ENCODE data around the gene MSH5.
"Not testable (repeated sequence)": the region's sequence is repeated elsewhere in the genome, so short reads cannot be mapped to it uniquely, and the experiment has no call there.

Gene MSH5

GRCh38 chr6:31739639-31740396, at the start of gene MSH5:
MSH5 (plus strand) TSS chr6:31740005; CDS start chr6:31740467, 462 bp downstream.
- DNase-seq (ENCODE audit: low read depth in 3 of 3, low spot score in 1 of 3), result peak; percentile 83 to 89 (median 87)

GRCh38 chr6:31690231-31691077, 49.4 kb upstream of the MSH5 start:
- no peak for DNase-seq (ENCODE audit: low read depth in 3 of 3, low spot score in 1 of 3)

- no peak for DNase-seq (ENCODE audit: low read depth in 3 of 3, low spot score in 1 of 3)
Measured at GRCh38 chr6:31691078-31691463, 48.7 kb upstream of the MSH5 start.

- no peak for DNase-seq (ENCODE audit: low read depth in 3 of 3, low spot score in 1 of 3)
Measured at GRCh38 chr6:31691564-31692108, 48.2 kb upstream of the MSH5 start.

GRCh38 chr6:31692353-31692752, 47.5 kb upstream of the MSH5 start:
- no peak for DNase-seq (ENCODE audit: low read depth in 3 of 3, low spot score in 1 of 3)

GRCh38 chr6:31692886-31693285, 46.9 kb upstream of the MSH5 start:
- DNase-seq (ENCODE audit: low read depth in 3 of 3, low spot score in 1 of 3), result no peak

- no peak for DNase-seq (ENCODE audit: low read depth in 3 of 3, low spot score in 1 of 3)
Measured at GRCh38 chr6:31693535-31693934, 46.3 kb upstream of the MSH5 start.

- DNase-seq (ENCODE audit: low read depth in 3 of 3, low spot score in 1 of 3), result no peak
Measured at GRCh38 chr6:31697555-31697954, 42.2 kb upstream of the MSH5 start.

GRCh38 chr6:31700740-31701401, 38.9 kb upstream of the MSH5 start:
- DNase-seq (ENCODE audit: low read depth in 3 of 3, low spot score in 1 of 3), result no peak

- DNase-seq (ENCODE audit: low read depth in 3 of 3, low spot score in 1 of 3), result no peak
Measured at GRCh38 chr6:31701666-31702404, 38.0 kb upstream of the MSH5 start.

- DNase-seq (ENCODE audit: low read depth in 3 of 3, low spot score in 1 of 3), result no peak
Measured at GRCh38 chr6:31702405-31702818, 37.4 kb upstream of the MSH5 start.

- DNase-seq (ENCODE audit: low read depth in 3 of 3, low spot score in 1 of 3), result peak; percentile 89 to 94 (median 94)
Measured at GRCh38 chr6:31702819-31703716, 36.7 kb upstream of the MSH5 start, which contains the start of gene ABHD16A. ABHD16A (minus strand) TSS chr6:31703324; CDS start chr6:31703281, 43 bp downstream.

- DNase-seq (ENCODE audit: low read depth in 3 of 3, low spot score in 1 of 3), result no peak
Measured at GRCh38 chr6:31705931-31706330, 33.9 kb upstream of the MSH5 start.

GRCh38 chr6:31706599-31706998, 33.2 kb upstream of the MSH5 start, which contains the start of gene LY6G6F:
LY6G6F (plus strand) TSS chr6:31706866; CDS start chr6:31706907, 41 bp downstream.
- DNase-seq (ENCODE audit: low read depth in 3 of 3, low spot score in 1 of 3), result no peak

- DNase-seq (ENCODE audit: low read depth in 3 of 3, low spot score in 1 of 3), result no peak
Measured at GRCh38 chr6:31707701-31708100, 32.1 kb upstream of the MSH5 start.

- DNase-seq (ENCODE audit: low read depth in 3 of 3, low spot score in 1 of 3), result no peak
Measured at GRCh38 chr6:31708224-31708623, 31.6 kb upstream of the MSH5 start.

GRCh38 chr6:31709157-31709556, 30.6 kb upstream of the MSH5 start:
- not testable (repeated sequence) for DNase-seq (ENCODE audit: low read depth in 3 of 3, low spot score in 1 of 3)

- no peak for DNase-seq (ENCODE audit: low read depth in 3 of 3, low spot score in 1 of 3)
Measured at GRCh38 chr6:31710523-31711219, 29.1 kb upstream of the MSH5 start.

GRCh38 chr6:31711233-31711632, 28.6 kb upstream of the MSH5 start:
- no peak for DNase-seq (ENCODE audit: low read depth in 3 of 3, low spot score in 1 of 3)
